Endothelial cell of umbilical vein (primary cell): Measurements from ENCODE around the gene HDAC4.

Source experiments
- CTCF ChIP-seq, 2 donors: IDR thresholded peaks; 1 replicate in 1 of 2; 2 replicates in 1 of 2; pipeline ENCODE4 v1.5.1; 2011; ENCODE audit warnings: low read length in 2 of 2, mild to moderate bottlenecking in 2 of 2, moderate library complexity in 2 of 2, control low read depth in 1 of 2, inconsistent platforms in 1 of 2, low read depth in 1 of 2; ENCODE audit not compliant: insufficient read depth in 1 of 2; ENCODE audit errors: extremely low read depth in 1 of 2
- EZH2 ChIP-seq: IDR thresholded peaks from 2 replicates; pipeline ENCODE4 v1.6.1; 2012; ENCODE audit warnings: borderline replicate concordance, low read depth, mild to moderate bottlenecking, moderate library complexity, low read length, inconsistent platforms; ENCODE audit not compliant: severe bottlenecking
- FOS ChIP-seq: IDR thresholded peaks from 2 replicates; pipeline ENCODE4 v1.6.1; 2011; ENCODE audit warnings: mild to moderate bottlenecking, low read length, moderate library complexity, borderline replicate concordance; ENCODE audit not compliant: insufficient read depth
- MYC ChIP-seq: IDR thresholded peaks from one replicate; pipeline ENCODE4 v1.6.1; 2011; ENCODE audit warnings: mild to moderate bottlenecking, low read depth, low read length
- POLR2A ChIP-seq: IDR thresholded peaks from 2 replicates; pipeline ENCODE4 v1.6.1; 2012; ENCODE audit warnings: low read depth, mild to moderate bottlenecking, control low read depth, low read length
- POLR2AphosphoS5 ChIP-seq: IDR thresholded peaks from 2 replicates; pipeline ENCODE4 v1.6.1; 2012; ENCODE audit warnings: low read depth, mild to moderate bottlenecking, control low read depth, low read length, moderate library complexity; ENCODE audit not compliant: insufficient read depth

GRCh38 chr2:239393941-239394340, 6.9 kb downstream of the HDAC4 start:
- TF ChIP-seq MYC (no peak), CTCF (IDR thresholded peaks at IDR 0.05; ENCODE audit: extremely low read depth in 1 of 2, insufficient read depth in 1 of 2, low read depth in 1 of 2, low read length in 2 of 2) (no peak), POLR2A (no peak), POLR2AphosphoS5 (no peak), FOS (no peak), EZH2 (no peak)
